GM19467 (cell line): ENCODE data around the gene DNAJC10.

Experiments used
- ATAC-seq: cut with Tn5 transposase; IDR thresholded peaks from one replicate; pipeline ENCODE4 v1.9.1; 2021; ENCODE audit warnings: mild to moderate bottlenecking, moderate library complexity; ENCODE audit not compliant: unreplicated experiment

The DNAJC10 gene

GRCh38 chr2:182831101-182831500, 115.0 kb downstream of the DNAJC10 start:
- ATAC-seq = no peak

GRCh38 chr2:182831921-182832320, 115.9 kb downstream of the DNAJC10 start:
- no peak for ATAC-seq

GRCh38 chr2:182833084-182833854, 117.2 kb downstream of the DNAJC10 start:
- no peak for ATAC-seq

- ATAC-seq = no peak
Measured at GRCh38 chr2:182834293-182834692, 118.2 kb downstream of the DNAJC10 start.

GRCh38 chr2:182836451-182836850, 120.4 kb downstream of the DNAJC10 start:
- ATAC-seq = no peak
